Suprapubic skin (tissue), 3 donors: ENCODE results near the gene WWOX.

Experiments used
- POLR2A ChIP-seq, 2 donors: fragments of 450-650 bp; IDR thresholded peaks; one replicate each; pipeline ENCODE4 v1.6.1; 2017; ENCODE audit warnings: antibody characterized with exemption in 2 of 2, mild to moderate bottlenecking in 2 of 2, moderate library complexity in 2 of 2
- TF ChIP-seq, protein P1 (sequence below), 2 donors: fragments of 200-600 bp in 1 of 2; fragments of 450-650 bp in 1 of 2; sonication (generic) in 1 of 2; IDR thresholded peaks; one replicate each; pipeline ENCODE4 v1.5.1; 2016 to 2019; ENCODE audit warnings: antibody characterized with exemption in 2 of 2, mild to moderate bottlenecking in 1 of 2, moderate library complexity in 1 of 2

DNA sequence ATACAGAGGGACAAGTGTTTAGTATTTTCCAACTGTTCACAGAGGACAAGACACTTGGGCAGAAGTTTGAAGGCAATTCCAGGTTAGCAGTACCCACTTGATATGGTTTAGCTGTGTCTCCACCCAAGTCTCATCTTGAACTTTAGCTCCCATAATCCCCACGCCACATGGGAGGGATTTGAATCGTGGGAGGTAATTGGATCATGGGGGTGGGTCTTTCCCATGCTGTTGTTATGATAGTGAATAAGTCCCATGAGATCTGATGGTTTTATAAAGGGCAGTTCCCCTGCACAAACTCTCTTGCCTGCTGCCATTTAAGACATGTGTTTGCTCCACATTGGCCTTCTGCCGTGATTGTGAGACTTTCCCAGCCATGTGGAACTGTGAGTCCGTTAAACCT is 832.2 kb downstream of the WWOX start:
- TF ChIP-seq, protein P1, sequence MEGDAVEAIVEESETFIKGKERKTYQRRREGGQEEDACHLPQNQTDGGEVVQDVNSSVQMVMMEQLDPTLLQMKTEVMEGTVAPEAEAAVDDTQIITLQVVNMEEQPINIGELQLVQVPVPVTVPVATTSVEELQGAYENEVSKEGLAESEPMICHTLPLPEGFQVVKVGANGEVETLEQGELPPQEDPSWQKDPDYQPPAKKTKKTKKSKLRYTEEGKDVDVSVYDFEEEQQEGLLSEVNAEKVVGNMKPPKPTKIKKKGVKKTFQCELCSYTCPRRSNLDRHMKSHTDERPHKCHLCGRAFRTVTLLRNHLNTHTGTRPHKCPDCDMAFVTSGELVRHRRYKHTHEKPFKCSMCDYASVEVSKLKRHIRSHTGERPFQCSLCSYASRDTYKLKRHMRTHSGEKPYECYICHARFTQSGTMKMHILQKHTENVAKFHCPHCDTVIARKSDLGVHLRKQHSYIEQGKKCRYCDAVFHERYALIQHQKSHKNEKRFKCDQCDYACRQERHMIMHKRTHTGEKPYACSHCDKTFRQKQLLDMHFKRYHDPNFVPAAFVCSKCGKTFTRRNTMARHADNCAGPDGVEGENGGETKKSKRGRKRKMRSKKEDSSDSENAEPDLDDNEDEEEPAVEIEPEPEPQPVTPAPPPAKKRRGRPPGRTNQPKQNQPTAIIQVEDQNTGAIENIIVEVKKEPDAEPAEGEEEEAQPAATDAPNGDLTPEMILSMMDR (IDR thresholded peaks at IDR 0.05), result no peak
- no peak for TF ChIP-seq POLR2A (IDR thresholded peaks at IDR 0.05)
